ENCODE measurements around the gene SCLY. TPM values are rescaled to one million over a fixed set of nuclear protein-coding genes. Genes with fewer than 3 reads are reported as not detected.

Gene SCLY
- total RNA-seq, 4 donors from 2014 or later = 5.5 to 14.5 (median 9.6) TPM

GRCh38 chr2:238124488-238125126, 63.8 kb downstream of the SCLY start:
- no peak for TF ChIP-seq CTCF (IDR thresholded peaks at IDR 0.05)
- TF ChIP-seq EP300 (IDR thresholded peaks at IDR 0.05) = no peak
- TF ChIP-seq POLR2A (IDR thresholded peaks at IDR 0.05) = no peak
- H3K27ac ChIP-seq = no peak overlapping the region
- 90% methylated on average over 19 of the region's 19 CpGs for WGBS
- no peaks in the 10 kb centered on the region for H3K9me3 ChIP-seq
- no peak for DNase-seq (ENCODE audit: low spot score in 2 of 2)
- H3K4me1 ChIP-seq = peaks cover 7% of the 10 kb centered on the region
- no peaks in the 10 kb centered on the region for H3K36me3 ChIP-seq
- H3K4me3 ChIP-seq = no peak overlapping the region
- H3K27me3 ChIP-seq = peaks cover 31% of the 10 kb centered on the region

GRCh38 chr2:238125127-238125885, 64.5 kb downstream of the SCLY start:
- Histone ChIP-seq H3K36me3 (no peaks in the 10 kb centered on the region), H3K4me3 (no peak overlapping the region), H3K4me1 (peaks cover 7% of the 10 kb centered on the region), H3K9me3 (no peaks in the 10 kb centered on the region), H3K27me3 (peaks cover 25% of the 10 kb centered on the region), H3K27ac (no peak overlapping the region)
- DNase-seq (ENCODE audit: low spot score in 2 of 2) = no peak
- TF ChIP-seq POLR2AphosphoS5 (IDR thresholded peaks at IDR 0.05) = no peak
- no peak for TF ChIP-seq CTCF (IDR thresholded peaks at IDR 0.05)
- TF ChIP-seq POLR2A (IDR thresholded peaks at IDR 0.05) = no peak
- no peak for TF ChIP-seq EP300 (IDR thresholded peaks at IDR 0.05)
- WGBS = 91% methylated on average over 18 of the region's 20 CpGs

DNA sequence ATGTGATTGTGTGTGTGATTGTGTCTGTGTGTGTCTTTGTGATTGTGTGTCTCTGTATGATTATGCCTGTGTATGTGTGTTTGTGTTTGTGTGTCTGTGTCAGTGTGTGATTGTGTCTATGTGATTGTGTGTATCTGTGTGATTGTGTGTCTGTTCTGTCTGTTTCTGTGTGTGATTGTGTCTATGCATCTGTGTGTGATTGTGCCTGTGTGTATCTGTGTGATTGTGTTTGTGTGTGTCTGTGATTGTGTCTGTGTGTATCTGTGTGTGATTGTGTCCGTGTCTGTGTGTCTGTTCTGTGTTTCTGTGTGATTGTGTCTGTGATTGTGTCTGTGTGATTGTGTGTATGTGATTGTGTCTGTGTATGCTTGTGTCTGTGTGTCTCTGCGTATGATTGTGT, 65.5 kb downstream of the SCLY start:
- H3K36me3 ChIP-seq = no peaks in the 10 kb centered on the region
- no peak for TF ChIP-seq POLR2A (IDR thresholded peaks at IDR 0.05)
- no peak for TF ChIP-seq CTCF (IDR thresholded peaks at IDR 0.05)
- no peak for TF ChIP-seq POLR2AphosphoS5 (IDR thresholded peaks at IDR 0.05)
- TF ChIP-seq EP300 (IDR thresholded peaks at IDR 0.05) = no peak
- no peak overlapping the region for H3K4me3 ChIP-seq
- no peaks in the 10 kb centered on the region for H3K9me3 ChIP-seq
- 100% methylated on average over 2 of the region's 2 CpGs for WGBS
- DNase-seq (ENCODE audit: low spot score in 2 of 2) = no peak
- H3K27me3 ChIP-seq = peaks cover 15% of the 10 kb centered on the region
- H3K4me1 ChIP-seq = peaks cover 7% of the 10 kb centered on the region
- no peak overlapping the region for H3K27ac ChIP-seq

- no peak overlapping the region for H3K27ac ChIP-seq
- TF ChIP-seq EP300 (IDR thresholded peaks at IDR 0.05) = no peak
- TF ChIP-seq CTCF (IDR thresholded peaks at IDR 0.05) = no peak
- TF ChIP-seq POLR2AphosphoS5 (IDR thresholded peaks at IDR 0.05) = no peak
- TF ChIP-seq POLR2A (IDR thresholded peaks at IDR 0.05) = no peak
- H3K36me3 ChIP-seq = no peaks in the 10 kb centered on the region
- no peak overlapping the region for H3K4me3 ChIP-seq
- 91% methylated on average over 2 of the region's 2 CpGs for WGBS
- H3K27me3 ChIP-seq = peaks cover 12% of the 10 kb centered on the region
- no peaks in the 10 kb centered on the region for H3K9me3 ChIP-seq
- peaks cover 7% of the 10 kb centered on the region for H3K4me1 ChIP-seq
- no peak for DNase-seq (ENCODE audit: low spot score in 2 of 2)
These were observed 66.0 kb downstream of the SCLY start for GRCh38 chr2:238126775-238127164.

Data from suprapubic skin (tissue), 4 donors.